A172 (cell line): Measurements from ENCODE around the gene ITSN2. TPM values are rescaled to one million over a fixed set of nuclear protein-coding genes. Genes with fewer than 3 reads are reported as not detected.
"Not testable (repeated sequence)": the region's sequence is repeated elsewhere in the genome, so short reads cannot be mapped to it uniquely, and the experiment has no call there.

Experiments used
- DNase-seq: peaks from one replicate; pipeline ENCODE4 v3.0.0-alpha.2; 2015; ENCODE audit warnings: low spot score
- total RNA-seq: library from RNA; depleted of rRNA; stranded (reverse); fragments of >200 nt; shearing (Covaris generic); gene quantifications from 2 replicates; pipeline ENCODE4 v1.2.3, GENCODE V29; 2014

Gene ITSN2
- total RNA-seq, 1 experiment from 2014 or later: 48.9 TPM

DNA sequence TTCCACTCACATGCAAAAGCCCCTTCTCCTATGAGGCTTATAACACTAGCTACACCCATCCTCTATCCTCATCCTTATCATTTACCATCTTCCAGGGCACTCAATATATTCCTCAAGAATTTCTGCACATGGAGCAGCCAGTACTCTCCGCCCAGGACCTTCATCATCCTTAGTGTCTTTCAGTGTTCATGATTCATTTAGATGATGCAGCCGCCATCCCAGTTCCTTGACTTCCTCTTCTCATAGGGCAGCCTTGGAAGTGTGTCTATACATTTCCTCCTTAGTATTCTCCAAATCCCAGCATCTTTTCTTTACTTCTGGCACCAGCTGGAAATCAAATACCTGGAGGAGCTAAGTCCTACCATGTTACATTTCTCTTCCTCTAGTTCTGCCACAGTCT, 3.0 kb upstream of the ITSN2 start:
- DNase-seq: no peak

- DNase-seq: no peak
Observed at GRCh38 chr2:24362253-24362652, 1.9 kb upstream of the ITSN2 start.

DNA sequence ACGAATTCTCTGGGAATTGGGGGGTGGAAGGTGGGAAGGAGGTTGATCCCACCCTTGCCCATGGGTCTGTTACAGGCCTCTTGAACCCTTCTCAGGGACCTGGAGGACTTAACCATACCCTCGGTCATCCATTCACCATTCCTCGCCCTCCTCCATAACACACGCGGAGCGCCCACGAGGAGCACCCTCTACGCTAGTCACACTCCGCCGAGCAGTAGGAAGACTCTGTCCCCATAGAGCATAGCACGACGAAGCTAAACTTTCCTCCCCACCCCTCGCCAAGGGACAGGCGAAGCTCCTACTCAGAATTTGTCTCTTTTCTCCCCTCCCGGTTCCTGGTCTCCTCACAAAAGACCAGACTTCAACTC, 611 bp upstream of the ITSN2 start:
- DNase-seq: no peak

DNA sequence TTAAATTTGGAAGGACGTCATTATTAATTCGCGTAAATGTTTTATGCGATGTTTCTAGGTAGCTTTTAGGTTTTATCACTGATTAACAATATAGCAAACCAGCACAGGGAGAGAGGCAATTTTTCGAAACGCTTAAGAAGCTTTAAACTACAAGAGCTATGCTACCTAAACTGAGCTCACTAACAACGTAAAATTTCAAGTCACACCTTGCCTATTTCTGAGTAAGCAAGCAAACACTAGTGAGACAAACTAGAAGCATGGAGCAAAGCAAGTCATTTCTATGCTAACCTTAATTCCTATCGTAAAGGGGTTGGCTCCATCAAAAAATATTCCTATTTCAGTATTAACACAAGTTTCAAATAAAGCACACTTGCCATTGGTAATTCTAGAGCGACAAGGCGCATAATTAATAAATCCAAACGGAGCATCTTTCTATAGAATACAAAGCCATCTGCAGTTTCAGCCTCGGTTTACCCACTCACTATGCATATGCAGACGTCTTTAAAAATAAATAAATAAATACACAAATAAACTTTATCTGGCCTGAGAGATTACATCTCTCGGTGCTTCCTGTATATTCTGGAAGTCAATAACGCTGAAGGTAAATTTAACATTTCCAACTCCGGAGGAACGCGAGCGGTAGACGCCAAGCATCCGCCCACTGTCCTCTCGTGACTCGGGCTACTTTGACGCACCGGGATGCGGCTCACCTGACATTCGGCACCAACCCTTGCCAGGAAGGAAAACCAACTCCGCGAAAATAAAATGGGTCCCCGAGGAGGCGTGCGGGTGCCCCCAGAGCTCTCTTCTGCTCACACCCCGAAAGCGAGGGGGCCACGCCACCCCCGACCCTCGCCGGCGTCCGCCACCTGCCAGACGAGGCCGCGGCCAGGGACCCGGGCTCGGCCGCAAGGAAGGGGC, 947 bp downstream of the ITSN2 start:
- DNase-seq: peak; percentile 32

DNA sequence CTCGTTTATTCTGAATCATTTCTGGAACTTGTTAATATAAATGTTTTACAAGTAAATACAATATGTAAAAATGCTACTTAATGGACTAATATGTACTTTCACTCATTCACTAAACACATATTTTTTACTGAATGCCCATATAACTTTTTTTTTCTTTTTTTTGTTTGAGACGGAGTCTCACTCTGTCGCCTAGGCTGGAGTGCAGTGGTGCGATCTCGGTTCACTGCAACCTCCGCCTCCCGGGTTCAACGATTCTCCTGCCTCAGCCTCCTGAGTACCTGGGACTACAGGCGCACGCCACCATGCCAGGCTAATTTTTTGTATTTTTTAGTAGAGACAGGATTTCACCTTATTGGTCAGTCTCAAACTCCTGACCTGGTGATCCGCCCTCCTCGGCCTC, 2.6 kb downstream of the ITSN2 start:
- DNase-seq: not testable (repeated sequence)

- DNase-seq: not testable (repeated sequence)
Observed at GRCh38 chr2:24357115-24357514, 3.2 kb downstream of the ITSN2 start.

DNA sequence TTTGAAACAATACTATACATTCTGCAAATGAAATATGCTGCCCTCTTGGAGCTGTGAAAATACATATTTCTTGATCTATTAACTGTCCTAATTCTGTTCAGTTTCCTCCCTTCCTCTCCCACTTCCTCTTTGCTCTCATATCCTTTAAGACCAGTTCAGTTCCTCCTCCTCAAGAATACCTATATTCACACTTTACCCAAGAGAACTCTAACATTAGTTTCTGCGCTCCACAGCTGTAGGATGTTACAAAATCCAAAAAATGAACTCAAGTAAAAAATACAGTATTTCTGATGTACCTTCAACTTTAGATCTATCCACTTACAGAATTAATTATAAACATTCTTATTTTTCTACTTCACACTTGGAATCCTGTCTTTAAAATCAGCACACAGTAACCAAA, 5.4 kb downstream of the ITSN2 start:
- DNase-seq: no peak

DNA sequence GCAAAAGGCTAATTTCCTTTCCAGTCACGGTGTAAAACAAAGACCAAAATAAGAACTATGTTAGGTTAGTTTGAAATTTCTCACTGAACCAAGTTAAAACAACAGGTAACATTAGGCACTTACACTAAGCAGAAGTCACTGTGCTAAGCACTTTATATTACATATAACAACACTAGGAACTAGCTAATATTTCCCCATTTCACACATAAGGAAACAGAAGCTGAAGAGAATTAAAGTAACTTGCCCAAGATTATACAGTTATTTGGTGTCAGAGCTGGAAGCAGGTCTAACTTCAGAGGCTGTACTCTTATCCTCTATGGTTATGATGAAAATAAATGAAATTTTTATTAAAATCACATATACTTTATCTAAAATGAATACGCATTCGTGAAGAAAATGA, 5.9 kb downstream of the ITSN2 start:
- no peak for DNase-seq

- no peak for DNase-seq
Observed at GRCh38 chr2:24353973-24354372, 6.4 kb downstream of the ITSN2 start.

DNA sequence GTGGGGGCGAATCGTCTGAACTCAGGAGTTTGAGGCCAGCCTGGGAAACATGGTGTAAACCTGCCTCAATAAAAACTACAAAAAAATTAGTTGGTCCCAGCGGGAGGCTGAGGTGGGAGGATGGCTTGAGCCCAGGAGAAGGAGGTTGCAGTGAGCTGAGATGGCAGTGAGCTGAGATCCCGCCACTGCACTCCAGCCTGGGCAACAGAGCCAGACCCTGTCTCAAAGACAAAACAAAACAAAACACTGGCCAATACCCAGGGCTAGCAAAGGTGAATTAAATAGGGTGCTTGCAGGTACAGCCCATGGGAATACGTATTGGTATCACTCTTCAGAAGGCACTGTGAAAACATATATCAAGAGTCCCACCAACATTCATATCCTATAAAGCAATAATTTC, 7.0 kb downstream of the ITSN2 start:
- DNase-seq: no peak

DNA sequence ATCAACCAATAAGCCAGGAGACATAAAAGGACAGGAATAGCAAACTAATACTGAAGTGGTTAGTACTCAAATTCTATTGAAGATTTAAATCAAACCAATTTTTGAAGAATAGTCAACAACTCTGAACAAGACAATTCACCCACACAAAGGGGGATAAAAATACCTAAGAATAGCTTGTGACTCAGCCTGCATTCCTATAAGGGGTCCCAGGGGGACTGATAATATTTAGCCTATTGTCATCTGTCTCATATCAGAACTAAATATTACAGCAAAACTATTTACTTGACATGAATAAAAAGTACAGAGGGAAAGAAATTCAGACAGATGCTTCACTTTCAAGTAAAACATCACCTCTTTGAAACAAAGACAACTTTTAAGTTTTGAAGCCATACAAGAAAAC, 7.7 kb downstream of the ITSN2 start:
- DNase-seq: no peak

DNA sequence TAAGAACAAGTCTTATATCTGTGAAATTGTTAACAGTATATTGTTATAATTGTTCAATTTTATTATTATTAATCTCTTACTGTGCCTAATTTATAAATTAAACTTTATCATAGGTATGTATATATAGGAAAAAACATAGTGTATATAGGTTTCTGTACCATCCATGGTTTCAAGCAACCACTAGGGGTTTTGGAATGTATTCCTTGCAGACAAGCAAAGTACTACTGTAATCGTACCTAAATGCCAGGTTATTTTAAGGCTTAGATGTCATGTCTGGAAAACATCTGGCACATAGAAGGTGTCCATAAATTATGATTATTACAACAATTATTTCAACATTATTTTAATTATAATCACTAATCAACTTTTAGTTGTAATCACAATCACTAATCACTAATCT, 8.4 kb downstream of the ITSN2 start:
- no peak for DNase-seq

GRCh38 chr2:24351627-24351938, 8.8 kb downstream of the ITSN2 start:
- no peak for DNase-seq

DNA sequence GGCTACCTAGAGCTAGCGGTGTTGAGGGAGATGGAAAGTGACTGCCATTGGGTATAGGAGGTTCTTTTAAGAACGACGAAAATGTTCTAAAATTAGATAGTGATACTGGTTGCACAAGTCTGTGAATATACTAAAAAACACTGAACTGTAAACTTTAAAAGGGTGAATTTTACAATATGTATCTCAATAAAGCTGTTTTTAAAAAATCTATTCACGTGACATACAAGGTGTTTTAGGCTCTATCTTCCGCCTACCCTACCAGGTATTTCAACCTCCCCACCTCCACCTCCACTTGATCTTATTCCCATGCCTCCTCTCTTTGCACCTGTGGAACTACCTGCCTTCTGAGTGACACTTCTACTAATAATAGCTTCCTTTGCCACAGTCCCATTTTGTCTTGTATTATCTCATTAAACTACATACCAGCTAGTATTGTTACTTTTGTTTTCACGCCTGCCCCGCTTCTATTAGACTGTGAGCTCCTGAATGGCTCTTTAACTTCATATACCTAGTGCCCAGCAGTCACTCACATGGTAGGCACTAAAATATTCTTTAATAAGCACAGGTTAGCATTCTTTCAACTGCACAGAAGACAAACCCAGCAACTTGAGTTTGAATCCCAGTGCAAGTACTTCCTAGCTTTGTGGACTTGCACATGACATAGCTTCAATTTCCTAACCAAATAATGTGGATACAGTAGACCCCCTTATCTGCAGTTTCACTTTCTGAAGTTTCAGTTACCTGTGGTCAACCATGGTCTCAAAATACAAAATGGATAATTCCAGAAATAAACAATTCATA, 9.3 kb downstream of the ITSN2 start:
- DNase-seq: no peak

GRCh38 chr2:24349097-24349496, 11.2 kb downstream of the ITSN2 start:
- DNase-seq: no peak

DNA sequence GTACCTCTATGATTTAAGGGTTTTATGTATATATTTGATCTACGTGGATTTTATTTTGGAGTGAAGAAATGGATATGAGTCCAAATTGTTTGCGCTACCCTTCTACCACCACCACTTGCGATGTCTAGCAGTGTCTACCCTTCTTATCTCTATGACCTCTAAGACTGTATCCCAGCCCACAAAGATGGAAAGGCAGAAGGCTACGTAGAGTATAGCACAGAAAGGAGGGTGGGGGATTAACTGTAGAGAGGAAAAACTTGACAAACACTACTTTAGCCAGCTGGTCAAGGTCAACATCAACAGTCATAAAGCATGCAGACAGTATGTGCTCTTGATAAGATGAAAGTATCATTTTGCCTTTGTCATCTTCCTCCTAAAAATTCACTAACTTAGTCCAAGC, 14.4 kb downstream of the ITSN2 start:
- no peak for DNase-seq

- DNase-seq: no peak
Observed at GRCh38 chr2:24343225-24343882, 17.0 kb downstream of the ITSN2 start.

DNA sequence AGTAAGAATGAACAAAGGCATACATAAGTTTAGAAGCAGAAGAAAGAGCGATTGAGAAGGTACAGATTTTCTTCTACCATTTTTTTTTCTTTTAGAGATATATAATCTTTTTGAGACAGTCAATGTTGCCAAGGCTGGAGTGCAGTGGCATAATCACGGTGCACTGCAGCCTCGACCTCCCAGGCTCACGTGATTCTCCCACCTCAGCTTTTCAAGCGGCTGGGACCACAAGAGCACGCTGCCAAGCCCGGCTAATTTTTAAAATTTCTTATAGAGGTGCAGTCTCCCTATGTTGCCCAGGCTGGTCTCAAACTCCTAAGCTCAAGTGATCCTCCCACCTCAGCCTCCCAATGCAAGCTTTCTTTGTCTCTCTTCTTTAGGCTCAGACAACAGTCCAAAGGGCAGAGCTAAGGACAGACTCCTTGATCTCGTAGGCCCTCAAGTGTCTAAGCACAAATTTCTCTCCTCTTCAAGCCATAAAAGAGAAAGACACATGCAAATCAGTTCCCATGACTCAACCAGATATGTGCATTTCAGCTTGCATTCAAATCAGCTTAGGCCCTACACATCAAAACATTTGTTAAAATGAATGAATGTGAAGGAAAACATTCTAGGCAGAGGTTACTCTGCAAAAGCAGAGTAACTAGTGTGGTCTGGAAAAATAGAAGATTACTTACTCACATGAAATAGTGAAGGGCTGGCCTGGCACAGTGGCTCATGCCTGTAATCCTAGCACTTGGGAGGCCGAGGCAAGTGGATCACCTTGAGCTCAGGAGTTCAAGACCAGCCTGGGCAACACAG, 18.0 kb downstream of the ITSN2 start:
- DNase-seq: no peak

DNA sequence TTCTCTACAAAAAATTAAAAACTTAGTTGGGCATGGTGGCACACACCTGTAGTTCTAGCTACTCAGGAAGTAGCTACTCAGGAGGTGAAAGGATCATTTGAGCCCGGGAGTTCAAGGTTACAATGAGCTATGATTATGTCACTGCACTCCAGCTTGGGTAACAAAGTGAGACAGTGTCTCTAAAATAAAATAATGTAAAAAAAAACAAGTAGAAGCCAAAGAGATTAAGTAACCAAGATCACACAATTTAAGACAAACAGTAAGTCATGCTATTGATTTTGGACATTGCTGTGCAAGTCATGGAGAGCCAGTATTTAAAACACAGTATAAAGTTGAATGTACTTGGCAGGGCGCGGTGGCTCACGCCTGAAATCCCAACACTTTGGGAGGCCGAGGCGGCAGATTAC, 20.5 kb downstream of the ITSN2 start:
- no peak for DNase-seq

GRCh38 chr2:24339098-24339497, 21.2 kb downstream of the ITSN2 start:
- not testable (repeated sequence) for DNase-seq

- no peak for DNase-seq
Observed at GRCh38 chr2:24337890-24338289, 22.4 kb downstream of the ITSN2 start.

DNA sequence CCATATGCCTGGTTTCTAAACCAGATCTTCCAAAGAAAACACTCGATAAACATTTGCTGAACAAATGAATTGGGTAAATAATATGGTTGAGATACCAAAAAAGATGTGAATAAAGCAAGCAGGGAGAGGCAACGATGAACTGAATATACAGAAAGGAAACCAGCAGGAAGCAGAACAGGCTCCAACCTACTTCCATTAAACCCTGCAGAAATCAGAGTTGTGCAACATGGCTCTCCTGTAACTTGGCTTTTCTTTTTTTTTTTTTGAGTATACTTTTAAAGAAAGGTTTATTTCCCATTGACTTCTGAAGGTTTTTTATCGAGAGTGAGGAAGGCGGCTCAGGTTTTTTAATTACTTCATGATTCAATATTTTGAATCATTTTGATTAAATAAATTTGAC, 23.5 kb downstream of the ITSN2 start:
- DNase-seq: no peak
